Upper lobe of left lung (tissue), 4 donors: ENCODE data around the gene RGS7.

Experiments used
- EP300 ChIP-seq, 4 donors: sonication (generic); formaldehyde crosslinking; IDR thresholded peaks; one replicate each; pipeline ENCODE4 v1.5.1; 2017; ENCODE audit warnings: antibody characterized with exemption in 4 of 4, control low read depth in 2 of 4
- POLR2A ChIP-seq, 4 donors: fragments of 450-650 bp; IDR thresholded peaks; one replicate each; pipeline ENCODE4 v1.5.1; 2016 to 2017; ENCODE audit warnings: antibody characterized with exemption in 4 of 4, mild to moderate bottlenecking in 2 of 4
- POLR2AphosphoS5 ChIP-seq, 2 donors: sonication (generic); formaldehyde crosslinking; IDR thresholded peaks; one replicate each; pipeline ENCODE4 v1.5.1; 2017; ENCODE audit warnings: antibody characterized with exemption in 2 of 2
- TF ChIP-seq, protein P1 (sequence below), 6 experiments: fragments of 450-650 bp in 4 of 6; fragments of 200-600 bp in 2 of 6; sonication (generic) in 2 of 6; IDR thresholded peaks; one replicate each; pipeline ENCODE4 v1.5.1; 2016 to 2019; ENCODE audit warnings: antibody characterized with exemption in 6 of 6

DNA sequence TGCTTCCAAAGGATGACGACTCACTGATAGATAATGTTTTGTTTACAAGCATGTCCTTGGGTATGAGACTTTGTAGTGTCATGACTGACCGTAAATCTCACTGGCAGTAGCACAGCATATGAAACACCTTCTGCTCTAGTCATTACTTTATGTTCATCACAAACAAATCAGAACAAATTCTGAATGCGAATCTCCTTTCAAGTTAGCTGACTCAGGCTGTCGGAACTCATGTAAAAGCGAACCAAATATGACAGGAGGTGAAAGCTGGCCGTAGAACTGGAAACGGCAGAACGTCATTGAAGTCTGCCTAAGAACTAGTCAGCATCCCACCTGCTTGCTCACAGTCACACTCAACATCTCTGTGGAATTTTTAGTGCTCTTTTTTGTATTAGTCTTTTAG is 143.9 kb downstream of the RGS7 start:
- TF ChIP-seq, protein P1, sequence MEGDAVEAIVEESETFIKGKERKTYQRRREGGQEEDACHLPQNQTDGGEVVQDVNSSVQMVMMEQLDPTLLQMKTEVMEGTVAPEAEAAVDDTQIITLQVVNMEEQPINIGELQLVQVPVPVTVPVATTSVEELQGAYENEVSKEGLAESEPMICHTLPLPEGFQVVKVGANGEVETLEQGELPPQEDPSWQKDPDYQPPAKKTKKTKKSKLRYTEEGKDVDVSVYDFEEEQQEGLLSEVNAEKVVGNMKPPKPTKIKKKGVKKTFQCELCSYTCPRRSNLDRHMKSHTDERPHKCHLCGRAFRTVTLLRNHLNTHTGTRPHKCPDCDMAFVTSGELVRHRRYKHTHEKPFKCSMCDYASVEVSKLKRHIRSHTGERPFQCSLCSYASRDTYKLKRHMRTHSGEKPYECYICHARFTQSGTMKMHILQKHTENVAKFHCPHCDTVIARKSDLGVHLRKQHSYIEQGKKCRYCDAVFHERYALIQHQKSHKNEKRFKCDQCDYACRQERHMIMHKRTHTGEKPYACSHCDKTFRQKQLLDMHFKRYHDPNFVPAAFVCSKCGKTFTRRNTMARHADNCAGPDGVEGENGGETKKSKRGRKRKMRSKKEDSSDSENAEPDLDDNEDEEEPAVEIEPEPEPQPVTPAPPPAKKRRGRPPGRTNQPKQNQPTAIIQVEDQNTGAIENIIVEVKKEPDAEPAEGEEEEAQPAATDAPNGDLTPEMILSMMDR (IDR thresholded peaks at IDR 0.05): no peak
- TF ChIP-seq POLR2A (IDR thresholded peaks at IDR 0.05) (no peak), POLR2AphosphoS5 (IDR thresholded peaks at IDR 0.05) (no peak), EP300 (IDR thresholded peaks at IDR 0.05) (no peak)
